ENCODE measurements around the gene UBE2Q1.

The UBE2Q1 gene

GRCh38 chr1:154575951-154576566, 17.6 kb upstream of the UBE2Q1 start:
- DNase-seq = no peak

- no peak for DNase-seq
These were observed 16.9 kb upstream of the UBE2Q1 start for GRCh38 chr1:154575147-154575927.

- DNase-seq = peak; percentile 14
These were observed 16.3 kb upstream of the UBE2Q1 start for GRCh38 chr1:154574716-154575115.

GRCh38 chr1:154573168-154573510, 14.7 kb upstream of the UBE2Q1 start:
- no peak for DNase-seq

- DNase-seq = no peak
These were observed 14.2 kb upstream of the UBE2Q1 start for GRCh38 chr1:154572468-154573167.

- DNase-seq = no peak
These were observed 13.5 kb upstream of the UBE2Q1 start for GRCh38 chr1:154571964-154572288.

GRCh38 chr1:154571244-154571963, 12.9 kb upstream of the UBE2Q1 start:
- DNase-seq = no peak

GRCh38 chr1:154568157-154568815, 9.8 kb upstream of the UBE2Q1 start:
- no peak for DNase-seq

- peak; percentile 84 for DNase-seq
These were observed 9.1 kb upstream of the UBE2Q1 start, which contains the start of gene CHRNB2 for GRCh38 chr1:154567386-154568156. Gene CHRNB2 (plus strand): TSS chr1:154567778. CDS start chr1:154568045, 267 bp downstream.

GRCh38 chr1:154565876-154566275, 7.4 kb upstream of the UBE2Q1 start:
- DNase-seq = no peak

- DNase-seq = peak; percentile 91
These were observed 1.1 kb upstream of the UBE2Q1 start for GRCh38 chr1:154559466-154560044.

GRCh38 chr1:154558720-154559465, 431 bp upstream of the UBE2Q1 start:
- DNase-seq = peak; percentile 99

GRCh38 chr1:154557248-154557938, 1.1 kb downstream of the UBE2Q1 start:
- no peak for DNase-seq

GRCh38 chr1:154556422-154556821, 2.0 kb downstream of the UBE2Q1 start:
- DNase-seq = no peak

- no peak for DNase-seq
These were observed 5.1 kb downstream of the UBE2Q1 start for GRCh38 chr1:154553056-154554030.

GRCh38 chr1:154552036-154552435, 6.4 kb downstream of the UBE2Q1 start:
- DNase-seq = no peak

- DNase-seq = no peak
These were observed 7.0 kb downstream of the UBE2Q1 start for GRCh38 chr1:154551474-154551873.

- DNase-seq = no peak
These were observed 7.8 kb downstream of the UBE2Q1 start for GRCh38 chr1:154550657-154551056.

GRCh38 chr1:154550070-154550469, 8.4 kb downstream of the UBE2Q1 start:
- DNase-seq = no peak

All from NCI-H2227 treated with DMSO at 0.1 percent for 48 hours (cell line).